RPMI7951 (cell line): ENCODE results near the gene SERGEF. TPM values are rescaled to one million over a fixed set of nuclear protein-coding genes. Genes with fewer than 3 reads are reported as not detected.

ENCODE experiments used
- total RNA-seq: library from RNA; depleted of rRNA; stranded (reverse); fragments of >200 nt; shearing (Covaris generic); gene quantifications from 2 replicates; pipeline ENCODE4 v1.2.3, GENCODE V29; 2014; rRNA removed

Gene SERGEF
- total RNA-seq, 1 experiment from 2014 or later: 15.6 TPM

Other genes with a start within 250 kb of the SERGEF start
- under 0.01 TPM in 1 of 2 replicates, not detected in the other for gene TPH1, start 33.2 kb upstream of the SERGEF start, total RNA-seq
- gene SAAL1, start 93.0 kb upstream of the SERGEF start, total RNA-seq: 30.9 and 31.7 TPM in 2 replicates
- gene MRGPRX3, start 119.5 kb upstream of the SERGEF start, total RNA-seq: not detected in 2 replicates
- not detected in 2 replicates for gene MRGPRX4, start 159.8 kb upstream of the SERGEF start, total RNA-seq
- gene SAA4, start 223.8 kb upstream of the SERGEF start, total RNA-seq: not detected in 2 replicates
- gene SAA2, start 235.6 kb upstream of the SERGEF start, total RNA-seq: 0.20 and 0.84 TPM in 2 replicates